Neutrophil (primary cell): Measurements from ENCODE around the gene ADGRG1.
A peak's percentile ranks its signal among the peaks of the same experiment; 100 is the strongest.

ENCODE experiments used
- H3K27ac ChIP-seq: fragments of 200-600 bp; sonication (generic); 2 replicates; pipeline ENCODE4 v1.5.1; 2016; ENCODE audit warnings: mild to moderate bottlenecking, moderate library complexity
- H3K27me3 ChIP-seq: fragments of 200-600 bp; sonication (generic); 2 replicates; pipeline ENCODE4 v1.6.0; 2016; ENCODE audit warnings: mild to moderate bottlenecking
- H3K36me3 ChIP-seq: fragments of 200-600 bp; sonication (generic); 2 replicates; pipeline ENCODE4 v1.5.1; 2017
- H3K4me1 ChIP-seq, 2 experiments: fragments of 200-600 bp in 1 of 2; sonication (generic) in 1 of 2; 1 replicate in 1 of 2; 2 replicates in 1 of 2; pipeline versions ENCODE4 v1.5.1 to v1.6.1; 2013 to 2016; ENCODE audit warnings: low read depth in 1 of 2, low read length in 1 of 2, mild to moderate bottlenecking in 1 of 2, moderate library complexity in 1 of 2; ENCODE audit not compliant: control insufficient read depth in 1 of 2, insufficient read depth in 1 of 2
- H3K4me3 ChIP-seq, 2 experiments: fragments of 200-600 bp in 1 of 2; sonication (generic) in 1 of 2; 1 replicate in 1 of 2; 2 replicates in 1 of 2; pipeline ENCODE4 v1.5.1; 2013 to 2016; ENCODE audit warnings: low read depth in 1 of 2, low read length in 1 of 2, mild to moderate bottlenecking in 1 of 2, moderate library complexity in 1 of 2
- H3K9me3 ChIP-seq: fragments of 200-600 bp; sonication (generic); 2 replicates; pipeline ENCODE4 v1.5.1; 2016
- TF ChIP-seq, protein P1 (sequence below): fragments of 200-600 bp; sonication (generic); IDR thresholded peaks from 2 replicates; pipeline ENCODE4 v1.5.1; 2016; ENCODE audit warnings: antibody characterized with exemption

Gene ADGRG1

GRCh38 chr16:57648125-57648524, 19.7 kb downstream of the ADGRG1 start:
- H3K27me3 ChIP-seq, result peaks cover 48% of the 10 kb centered on the region
- peaks cover 13 to 17% of the 10 kb centered on the region in 2 experiments for H3K4me1 ChIP-seq
- no peaks in the 10 kb centered on the region for H3K9me3 ChIP-seq
- TF ChIP-seq, protein P1, sequence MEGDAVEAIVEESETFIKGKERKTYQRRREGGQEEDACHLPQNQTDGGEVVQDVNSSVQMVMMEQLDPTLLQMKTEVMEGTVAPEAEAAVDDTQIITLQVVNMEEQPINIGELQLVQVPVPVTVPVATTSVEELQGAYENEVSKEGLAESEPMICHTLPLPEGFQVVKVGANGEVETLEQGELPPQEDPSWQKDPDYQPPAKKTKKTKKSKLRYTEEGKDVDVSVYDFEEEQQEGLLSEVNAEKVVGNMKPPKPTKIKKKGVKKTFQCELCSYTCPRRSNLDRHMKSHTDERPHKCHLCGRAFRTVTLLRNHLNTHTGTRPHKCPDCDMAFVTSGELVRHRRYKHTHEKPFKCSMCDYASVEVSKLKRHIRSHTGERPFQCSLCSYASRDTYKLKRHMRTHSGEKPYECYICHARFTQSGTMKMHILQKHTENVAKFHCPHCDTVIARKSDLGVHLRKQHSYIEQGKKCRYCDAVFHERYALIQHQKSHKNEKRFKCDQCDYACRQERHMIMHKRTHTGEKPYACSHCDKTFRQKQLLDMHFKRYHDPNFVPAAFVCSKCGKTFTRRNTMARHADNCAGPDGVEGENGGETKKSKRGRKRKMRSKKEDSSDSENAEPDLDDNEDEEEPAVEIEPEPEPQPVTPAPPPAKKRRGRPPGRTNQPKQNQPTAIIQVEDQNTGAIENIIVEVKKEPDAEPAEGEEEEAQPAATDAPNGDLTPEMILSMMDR, result no peak
- no peaks in the 10 kb centered on the region for H3K36me3 ChIP-seq
- H3K4me3 ChIP-seq, result no peak overlapping the region
- no peak overlapping the region for H3K27ac ChIP-seq

- TF ChIP-seq, protein P1, result peak; percentile 100
- Histone ChIP-seq H3K4me1 (peaks cover 13 to 17% of the 10 kb centered on the region in 2 experiments), H3K27ac (peak overlapping the region; percentile 50), H3K27me3 (peaks cover 41% of the 10 kb centered on the region), H3K9me3 (no peaks in the 10 kb centered on the region), H3K4me3 (no peak overlapping the region), H3K36me3 (no peaks in the 10 kb centered on the region)
Observed at GRCh38 chr16:57648581-57649442, 20.4 kb downstream of the ADGRG1 start.

DNA sequence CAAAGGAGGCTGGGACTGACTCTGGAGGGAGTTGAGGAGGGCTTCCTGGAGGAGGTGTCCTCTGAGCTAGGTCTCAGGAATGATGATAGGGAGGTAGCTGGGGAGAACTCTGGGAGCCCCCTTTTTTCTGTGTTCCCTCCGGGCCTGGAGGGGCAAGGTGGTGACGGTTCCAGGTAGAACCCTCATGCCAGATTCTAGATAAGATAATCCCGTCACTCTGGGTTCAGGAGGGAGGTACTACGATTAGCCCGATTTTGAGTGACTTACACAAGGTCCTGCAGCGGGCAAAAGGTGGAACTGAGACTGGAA, 21.0 kb downstream of the ADGRG1 start:
- Histone ChIP-seq H3K4me3 (no peak overlapping the region), H3K4me1 (peaks cover 13 to 17% of the 10 kb centered on the region in 2 experiments), H3K9me3 (no peaks in the 10 kb centered on the region), H3K27me3 (peaks cover 36% of the 10 kb centered on the region), H3K27ac (peak overlapping the region; percentile 50), H3K36me3 (no peaks in the 10 kb centered on the region)
- TF ChIP-seq, protein P1, result no peak

DNA sequence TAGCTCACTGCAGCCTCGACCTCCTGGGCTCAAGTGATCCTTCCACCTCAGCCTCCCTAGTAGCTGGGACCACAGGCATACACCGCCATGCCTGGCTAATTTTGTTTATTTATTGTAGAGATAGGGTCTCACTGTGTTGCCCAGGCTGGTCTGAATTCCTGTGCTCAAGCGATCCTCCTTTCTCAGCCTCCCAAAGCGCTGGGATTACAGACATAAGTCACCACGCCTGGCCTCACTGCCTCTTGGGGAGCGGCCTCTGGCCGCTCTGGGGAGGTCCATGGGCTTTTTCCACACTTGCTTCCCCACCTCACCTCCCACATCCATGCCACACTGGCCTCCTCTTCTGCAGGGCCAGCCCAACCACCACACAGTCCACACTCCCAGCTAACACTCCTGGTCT, 21.4 kb downstream of the ADGRG1 start:
- H3K27ac ChIP-seq, result peak overlapping the region; percentile 53
- TF ChIP-seq, protein P1, result no peak
- peaks cover 13 to 17% of the 10 kb centered on the region in 2 experiments for H3K4me1 ChIP-seq
- no peaks in the 10 kb centered on the region for H3K9me3 ChIP-seq
- H3K27me3 ChIP-seq, result peaks cover 33% of the 10 kb centered on the region
- no peaks in the 10 kb centered on the region for H3K36me3 ChIP-seq
- H3K4me3 ChIP-seq, result no peak overlapping the region

DNA sequence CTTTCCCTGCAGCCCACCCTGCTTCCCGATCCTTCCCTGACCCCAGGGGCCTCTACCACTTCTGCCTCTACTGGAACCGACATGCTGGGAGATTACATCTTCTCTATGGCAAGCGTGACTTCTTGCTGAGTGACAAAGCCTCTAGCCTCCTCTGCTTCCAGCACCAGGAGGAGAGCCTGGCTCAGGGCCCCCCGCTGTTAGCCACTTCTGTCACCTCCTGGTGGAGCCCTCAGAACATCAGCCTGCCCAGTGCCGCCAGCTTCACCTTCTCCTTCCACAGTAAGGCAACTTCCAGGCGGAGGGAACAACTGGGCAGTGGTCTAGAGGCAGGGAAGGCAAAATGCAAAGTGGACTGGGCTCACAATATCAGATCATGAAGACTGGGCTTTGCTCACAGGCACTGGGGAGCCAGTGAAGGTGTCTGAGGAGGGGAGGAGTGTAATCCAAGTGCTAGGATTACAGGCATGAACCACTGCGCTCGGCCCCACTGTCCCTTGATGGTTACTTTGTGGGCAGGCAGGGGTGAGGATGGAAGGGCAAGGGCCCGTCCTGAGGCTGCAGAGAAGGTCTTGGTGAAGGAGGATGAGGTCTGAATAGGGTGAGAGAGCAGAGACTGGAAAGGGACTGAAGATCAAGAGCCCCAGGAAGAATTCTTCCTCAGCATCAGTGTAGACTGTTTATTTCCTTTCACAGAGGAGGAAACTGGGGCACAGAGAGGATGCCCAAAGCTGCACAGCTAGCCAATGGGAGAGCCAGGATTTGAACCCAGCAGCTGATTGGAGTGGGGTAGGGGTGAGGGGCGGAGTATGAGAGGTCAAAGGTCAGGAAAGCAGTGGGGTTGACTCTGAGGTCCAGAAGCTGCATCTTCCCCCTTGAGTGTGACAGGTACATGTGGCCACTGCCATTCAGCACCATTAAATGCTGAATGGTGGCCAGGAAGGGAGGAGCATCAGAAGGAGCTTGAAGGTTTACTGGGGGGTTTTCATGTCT, 23.2 kb downstream of the ADGRG1 start:
- Histone ChIP-seq H3K36me3 (no peaks in the 10 kb centered on the region), H3K9me3 (no peaks in the 10 kb centered on the region), H3K4me3 (no peak overlapping the region), H3K4me1 (peaks cover 13 to 17% of the 10 kb centered on the region in 2 experiments), H3K27ac (peak overlapping the region; percentile 20), H3K27me3 (peaks cover 15% of the 10 kb centered on the region)
- TF ChIP-seq, protein P1, result no peak
